EL (cell line): Measurements from ENCODE around the gene FSTL4.

Experiments used
- DNase-seq: peaks from one replicate; pipeline ENCODE4 v3.0.0-alpha.2; 2016

FSTL4 gene

DNA sequence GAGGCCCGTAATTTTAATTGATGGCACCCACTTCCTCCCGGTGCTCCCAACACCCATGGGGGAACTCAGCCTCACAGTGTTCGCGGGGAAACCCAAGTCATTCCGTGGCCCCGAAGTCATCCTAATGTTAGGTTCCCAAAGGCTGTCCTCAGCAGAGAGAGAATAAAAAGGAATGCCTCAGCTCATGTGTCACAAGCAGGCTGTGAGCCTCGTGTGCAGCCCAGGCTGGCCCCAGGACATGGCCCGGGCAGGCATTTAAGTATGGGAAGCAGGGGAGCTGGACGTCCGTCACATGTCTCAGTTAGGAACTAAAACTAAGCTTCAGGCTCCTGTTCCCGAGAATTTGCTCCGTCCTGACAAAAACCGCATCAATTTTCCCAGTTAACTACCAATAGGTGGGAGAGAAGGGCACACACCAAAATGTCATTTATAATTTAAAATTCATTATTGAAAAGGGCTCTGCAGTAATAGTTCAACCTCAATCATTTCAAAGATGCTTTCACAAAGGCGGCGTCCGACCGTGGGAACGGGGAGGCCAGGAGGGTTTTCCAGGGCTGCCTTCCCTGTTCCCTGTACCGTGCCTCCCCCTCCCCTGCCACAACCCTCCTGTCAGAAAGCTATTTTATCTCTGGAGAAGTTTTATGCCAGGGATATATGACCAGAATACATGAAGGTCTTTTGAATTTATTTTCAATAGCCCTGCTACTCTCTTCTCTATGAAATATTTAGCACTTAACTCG lies 137.3 kb downstream of the FSTL4 start:
- DNase-seq, result no peak

DNA sequence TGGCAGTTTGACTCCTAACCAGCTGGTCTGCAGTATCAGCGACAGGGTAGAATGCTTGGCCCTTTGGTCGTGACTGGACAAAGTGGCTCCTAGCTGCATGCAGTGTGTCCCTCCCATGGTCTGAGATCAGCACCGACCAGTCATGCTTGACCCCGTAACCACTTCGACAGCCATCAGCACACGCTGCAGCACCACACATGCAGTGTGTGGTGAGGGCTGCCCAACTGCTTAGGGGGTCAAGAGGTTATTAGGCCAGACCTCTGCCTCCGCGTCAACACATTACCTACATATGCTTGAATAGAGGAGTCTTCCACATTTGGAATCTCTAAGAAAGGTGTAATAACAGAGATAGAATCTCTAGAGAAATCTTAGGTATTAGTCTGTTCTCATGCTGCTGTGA lies 139.1 kb downstream of the FSTL4 start:
- no peak for DNase-seq

DNA sequence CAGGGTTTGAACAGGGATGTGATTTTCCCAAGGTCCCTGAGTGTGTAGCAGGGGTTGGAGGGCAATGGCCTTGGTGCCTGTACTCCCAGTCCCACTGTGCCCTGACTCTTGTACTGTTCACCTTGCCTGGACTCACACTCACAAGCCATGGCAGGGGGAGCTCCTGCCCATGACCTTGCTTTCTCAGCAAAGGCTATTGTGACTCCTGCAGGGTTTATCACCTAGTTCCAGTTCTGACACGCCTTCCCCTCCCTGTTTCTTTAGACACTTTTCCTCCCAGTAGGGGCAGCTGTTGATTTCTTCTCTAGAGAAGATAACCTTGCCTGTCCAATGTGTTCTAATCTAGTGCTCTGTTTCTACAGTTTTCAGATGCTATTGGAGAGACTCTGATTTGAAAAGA lies 139.5 kb downstream of the FSTL4 start:
- no peak for DNase-seq

DNA sequence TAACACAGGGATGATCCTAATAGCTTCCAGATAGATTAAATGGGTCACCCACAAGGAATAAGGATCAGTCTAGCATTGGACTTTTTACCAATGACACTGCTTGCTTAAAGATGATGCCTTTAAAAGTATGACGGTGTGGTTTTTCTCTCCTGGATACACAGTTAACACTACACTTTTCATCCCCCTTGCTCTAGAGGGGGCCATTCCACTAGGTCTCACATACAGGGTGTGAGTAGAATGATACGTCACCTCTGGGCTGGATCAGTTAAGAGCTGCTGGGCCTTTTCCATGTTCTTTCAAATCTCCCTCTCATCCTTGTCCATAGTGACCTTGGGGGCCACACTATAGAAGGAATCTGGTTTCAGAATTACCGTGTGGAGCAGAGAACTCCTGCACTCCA lies 140.6 kb downstream of the FSTL4 start:
- no peak for DNase-seq

DNA sequence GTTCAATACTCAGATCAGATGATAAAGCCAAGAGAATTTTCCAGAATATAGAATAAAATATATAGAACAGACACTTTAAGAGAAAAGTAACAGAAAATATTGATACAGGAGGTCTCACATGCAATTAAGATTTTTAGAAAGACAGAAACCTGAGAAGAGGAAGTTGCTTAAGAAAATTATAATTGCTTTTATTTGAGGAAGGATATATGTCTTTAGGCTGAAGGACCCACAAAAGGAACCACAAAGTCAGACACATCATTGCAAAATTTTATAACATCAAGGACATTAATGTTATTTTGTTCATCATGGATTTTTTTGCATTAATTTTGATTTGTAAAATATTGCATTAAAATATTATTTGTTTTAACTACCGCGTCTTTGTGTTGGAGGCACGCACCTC lies 141.5 kb downstream of the FSTL4 start:
- no peak for DNase-seq

DNA sequence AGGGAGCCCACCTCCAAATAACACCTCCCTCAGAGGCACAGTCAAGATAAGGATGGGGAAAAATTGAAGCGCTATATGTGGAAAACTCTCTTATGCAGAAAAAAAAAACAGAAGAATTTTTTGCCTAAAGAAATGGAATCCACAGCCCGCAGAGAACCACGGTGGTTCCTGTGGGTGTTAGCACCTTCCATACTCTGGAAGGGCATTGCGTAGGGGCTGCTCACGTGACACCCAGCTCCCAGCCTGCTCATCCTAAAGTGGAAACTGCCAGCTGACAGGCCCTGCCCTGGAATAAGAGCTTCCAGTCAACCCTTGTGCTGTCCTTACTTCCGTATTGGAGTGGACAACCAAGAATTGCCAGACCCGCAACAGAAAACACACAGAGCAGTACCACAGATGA lies 142.5 kb downstream of the FSTL4 start:
- no peak for DNase-seq

DNA sequence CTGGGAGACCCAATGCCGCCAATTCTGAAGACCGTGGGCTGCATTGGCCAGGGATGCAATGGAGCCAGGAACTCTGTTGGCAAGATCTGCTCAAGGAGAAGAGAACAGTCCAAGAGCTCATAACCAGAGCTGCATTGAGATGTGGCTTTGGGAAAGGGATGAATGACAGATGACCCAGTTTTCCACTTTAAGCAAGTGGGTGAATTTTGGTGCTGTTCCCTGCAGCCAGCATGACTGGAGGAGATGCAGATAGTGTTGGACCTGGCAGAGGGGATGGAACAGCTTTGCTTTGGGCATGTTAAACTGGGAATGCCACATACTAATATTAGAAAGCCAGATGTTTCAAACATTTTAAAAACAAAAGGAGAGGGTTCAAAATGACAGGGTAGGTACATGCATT lies 143.1 kb downstream of the FSTL4 start:
- DNase-seq, result no peak

- no peak for DNase-seq
Observed at GRCh38 chr5:133468596-133468995, 143.7 kb downstream of the FSTL4 start.

GRCh38 chr5:133467826-133468463 lies 144.4 kb downstream of the FSTL4 start:
- DNase-seq, result no peak

GRCh38 chr5:133467335-133467779 lies 145.0 kb downstream of the FSTL4 start:
- DNase-seq, result no peak

GRCh38 chr5:133466556-133467334 lies 145.6 kb downstream of the FSTL4 start:
- no peak for DNase-seq

GRCh38 chr5:133464013-133464412 lies 148.3 kb downstream of the FSTL4 start:
- DNase-seq, result no peak

GRCh38 chr5:133461796-133462516 lies 150.4 kb downstream of the FSTL4 start:
- no peak for DNase-seq

DNA sequence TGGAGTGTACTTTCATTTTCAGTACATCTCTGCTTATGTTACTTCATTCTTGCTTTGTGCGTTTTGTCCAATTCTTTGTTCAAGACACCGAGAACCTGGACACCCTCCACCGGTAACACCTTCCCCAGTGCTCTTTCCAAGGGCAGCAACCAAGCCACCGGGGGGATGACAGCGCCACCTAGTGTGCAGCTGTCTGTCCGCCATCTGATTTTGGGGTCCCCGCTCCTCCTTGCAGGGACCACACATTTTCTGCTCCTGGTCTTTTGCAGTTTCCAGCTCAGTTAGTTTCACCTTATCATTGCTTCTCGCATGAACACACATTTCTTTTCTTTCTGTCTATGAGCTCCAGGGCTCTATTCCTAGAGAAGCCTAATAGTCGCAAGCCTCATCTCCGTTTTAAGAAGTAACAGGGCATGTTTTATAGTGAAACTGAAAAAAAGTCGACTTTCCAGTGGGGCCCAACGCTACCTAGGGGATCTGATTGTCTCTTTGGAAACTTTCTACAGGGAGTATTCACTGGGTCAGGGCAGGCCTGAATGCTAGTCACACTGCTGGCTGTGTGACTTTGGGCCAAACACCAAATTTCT lies 152.1 kb downstream of the FSTL4 start:
- no peak for DNase-seq

GRCh38 chr5:133459474-133460160 lies 152.7 kb downstream of the FSTL4 start:
- no peak for DNase-seq

DNA sequence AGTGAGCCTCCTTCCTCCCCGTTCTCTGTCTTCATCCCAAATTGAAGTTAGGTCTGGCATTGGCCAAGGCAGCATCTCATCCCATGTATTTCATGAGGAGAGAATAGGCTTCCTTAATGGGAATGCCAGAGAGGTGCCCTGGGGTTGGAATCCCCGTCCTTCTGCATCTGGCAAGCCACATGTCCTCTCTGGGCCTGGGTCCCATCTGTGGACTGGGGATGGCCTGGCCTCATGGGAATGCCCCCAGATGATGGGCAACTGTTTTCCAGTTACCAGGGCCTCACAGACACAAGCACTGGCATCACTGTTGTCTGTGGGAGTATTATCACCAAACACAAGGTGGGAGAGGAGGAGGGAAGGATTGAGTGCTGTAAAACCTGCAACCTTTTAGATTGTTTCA lies 153.9 kb downstream of the FSTL4 start:
- DNase-seq, result no peak

DNA sequence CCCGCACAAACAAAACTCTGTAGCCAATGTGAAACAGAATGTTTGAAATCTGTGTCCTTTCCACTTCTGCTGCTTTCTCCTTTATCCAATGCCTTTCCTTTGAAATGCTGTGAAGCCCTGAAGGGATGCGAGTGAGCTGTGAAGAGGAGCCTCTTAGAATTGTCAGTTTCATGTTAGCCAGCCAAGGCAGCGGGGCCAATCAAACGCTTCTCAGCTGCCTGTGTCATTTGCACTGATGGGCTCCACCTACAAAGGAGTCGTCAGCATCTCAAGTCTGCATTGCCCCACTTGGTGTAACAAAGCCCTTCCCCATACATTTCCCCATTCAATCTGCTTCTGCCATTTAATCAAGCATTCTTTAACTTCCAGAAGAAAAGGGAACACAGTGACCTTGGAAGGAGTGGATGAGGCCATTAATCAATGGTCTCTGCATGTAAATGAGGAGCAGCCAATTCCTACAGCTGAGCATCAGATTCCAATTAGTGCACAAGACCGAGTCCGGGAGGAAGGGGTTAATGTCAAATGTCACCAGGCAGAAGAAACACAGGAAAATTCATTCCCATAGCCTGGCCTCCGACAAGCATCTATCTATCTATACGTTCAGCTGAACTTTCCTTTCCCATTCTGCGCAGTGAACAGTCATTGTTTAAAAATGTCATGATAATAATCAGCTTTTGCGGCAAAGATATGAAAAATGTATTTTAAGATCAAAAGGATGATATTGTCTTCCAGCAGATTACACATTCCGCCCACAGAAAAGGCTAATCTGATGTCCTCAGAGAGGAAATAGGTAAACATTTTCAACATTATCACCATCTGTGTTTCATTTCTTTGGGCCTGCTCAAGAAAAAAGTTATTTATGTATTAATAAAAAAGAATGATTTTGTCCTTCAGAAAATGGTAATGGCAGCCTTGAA lies 154.6 kb downstream of the FSTL4 start:
- DNase-seq, result no peak

DNA sequence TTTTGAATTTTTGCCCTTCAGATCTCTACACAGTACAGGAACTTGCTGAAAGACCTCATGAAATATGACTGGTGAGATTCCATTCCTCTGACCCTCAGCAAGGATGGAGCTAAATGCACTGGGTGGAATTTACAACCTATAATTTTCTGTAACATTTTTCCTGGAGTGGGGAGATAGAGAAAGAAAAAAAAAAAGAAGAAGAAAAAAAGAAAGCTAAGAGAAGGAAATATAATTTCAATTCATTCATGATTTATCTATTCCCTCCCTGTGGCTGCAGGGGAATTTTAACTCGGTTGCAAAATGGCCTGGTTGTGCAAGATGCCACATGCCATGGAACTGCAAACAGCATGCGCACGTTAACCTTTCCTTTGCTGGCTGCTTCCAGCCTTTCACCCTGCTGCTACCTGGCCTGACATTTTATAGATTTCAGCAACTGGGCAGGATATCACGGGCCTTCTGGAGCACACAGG lies 155.4 kb downstream of the FSTL4 start:
- DNase-seq, result no peak

DNA sequence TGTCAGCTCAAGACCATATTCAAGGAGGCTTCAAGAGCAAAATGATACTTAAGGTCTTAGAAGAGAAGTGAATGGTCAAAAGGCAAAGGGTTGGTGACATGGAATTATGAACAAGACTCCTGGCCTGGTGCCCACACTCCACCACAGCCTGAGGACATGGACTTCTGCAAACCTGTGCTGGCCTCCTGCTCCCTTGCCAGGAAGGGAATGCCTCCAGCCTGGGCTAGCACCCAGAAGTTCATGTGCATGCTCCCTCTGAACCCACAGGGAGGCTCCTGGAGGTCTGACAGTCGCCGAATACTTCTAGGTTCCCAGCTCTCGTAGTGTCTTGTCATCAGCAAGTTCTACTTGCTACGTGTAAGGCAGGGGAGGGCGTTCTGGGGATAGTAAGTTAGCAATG lies 156.7 kb downstream of the FSTL4 start:
- no peak for DNase-seq

GRCh38 chr5:133454442-133454841 lies 157.9 kb downstream of the FSTL4 start:
- no peak for DNase-seq

- DNase-seq, result no peak
Observed at GRCh38 chr5:133453831-133454230, 158.5 kb downstream of the FSTL4 start.
